Muscle of back (tissue), 11 donors: ENCODE measurements around the gene DTWD2. TPM values are rescaled to one million over a fixed set of nuclear protein-coding genes. Genes with fewer than 3 reads are reported as not detected.
A peak's percentile ranks its signal among the peaks of the same experiment; 100 is the strongest.
"Not testable (repeated sequence)": the region's sequence is repeated elsewhere in the genome, so short reads cannot be mapped to it uniquely, and the experiment has no call there.

Experiments
- DNase-seq, 3 donors: peaks; one replicate each; pipeline versions ENCODE4 v3.0.0 to v3.0.0-alpha.2; 2013
- polyA plus RNA-seq, 10 donors: library from polyadenylated mRNA; unstranded; fragments of 120-200 nt; gene quantifications; one replicate each; pipeline ENCODE4 v1.2.1, GENCODE V29; 2013; ENCODE audit not compliant: insufficient read length in 10 of 10

DTWD2 gene
- polyA plus RNA-seq, 10 donors: 4.6 to 11.2 (median 6.8) TPM

- DNase-seq: no peak
Observed at GRCh38 chr5:118952992-118953651, 35.2 kb downstream of the DTWD2 start.

GRCh38 chr5:118952306-118952705, 36.0 kb downstream of the DTWD2 start:
- DNase-seq: not testable (repeated sequence)

GRCh38 chr5:118950354-118950753, 38.0 kb downstream of the DTWD2 start:
- DNase-seq: not testable (repeated sequence)

- DNase-seq: no peak
Observed at GRCh38 chr5:118946138-118946800, 42.1 kb downstream of the DTWD2 start.

- no peak for DNase-seq
Observed at GRCh38 chr5:118937393-118938061, 50.8 kb downstream of the DTWD2 start.

- no peak for DNase-seq
Observed at GRCh38 chr5:118933703-118934102, 54.6 kb downstream of the DTWD2 start.

- DNase-seq: no peak
Observed at GRCh38 chr5:118931564-118931963, 56.8 kb downstream of the DTWD2 start.

GRCh38 chr5:118924006-118924389, 64.3 kb downstream of the DTWD2 start:
- DNase-seq: no peak

GRCh38 chr5:118923295-118924005, 64.9 kb downstream of the DTWD2 start:
- no peak for DNase-seq

- DNase-seq: peak; percentile 20 to 63 (median 26)
Observed at GRCh38 chr5:118921866-118922265, 66.5 kb downstream of the DTWD2 start.

- DNase-seq: no peak
Observed at GRCh38 chr5:118919016-118919415, 69.3 kb downstream of the DTWD2 start.

- DNase-seq: no peak
Observed at GRCh38 chr5:118918232-118918631, 70.1 kb downstream of the DTWD2 start.

- not testable (repeated sequence) for DNase-seq
Observed at GRCh38 chr5:118907536-118907935, 80.8 kb downstream of the DTWD2 start.

GRCh38 chr5:118906947-118907346, 81.4 kb downstream of the DTWD2 start:
- no peak for DNase-seq

- DNase-seq: no peak
Observed at GRCh38 chr5:118905196-118905595, 83.2 kb downstream of the DTWD2 start.

GRCh38 chr5:118902656-118903438, 85.5 kb downstream of the DTWD2 start:
- DNase-seq: peak; percentile 23 to 66 (median 28)

GRCh38 chr5:118894709-118895108, 93.6 kb downstream of the DTWD2 start:
- no peak for DNase-seq

GRCh38 chr5:118891252-118891651, 97.1 kb downstream of the DTWD2 start:
- peak; percentile 46 to 68 (median 66) for DNase-seq

- no peak for DNase-seq
Observed at GRCh38 chr5:118889165-118889564, 99.2 kb downstream of the DTWD2 start.

GRCh38 chr5:118888556-118888955, 99.8 kb downstream of the DTWD2 start:
- no peak for DNase-seq

GRCh38 chr5:118883362-118883761, 105.0 kb downstream of the DTWD2 start:
- no peak for DNase-seq

GRCh38 chr5:118882666-118883065, 105.7 kb downstream of the DTWD2 start:
- no peak for DNase-seq
